HG02610 (cell line): Measurements from ENCODE around the gene CNTD1.

Experiments
- ATAC-seq: cut with Tn5 transposase; IDR thresholded peaks from one replicate; pipeline ENCODE4 v1.9.1; 2021; ENCODE audit warnings: mild to moderate bottlenecking, moderate library complexity; ENCODE audit not compliant: unreplicated experiment

The CNTD1 gene

GRCh38 chr17:42779304-42779935 is 19.2 kb upstream of the CNTD1 start:
- ATAC-seq: no peak

GRCh38 chr17:42779936-42780850 is 18.5 kb upstream of the CNTD1 start, which contains the start of gene WNK4:
WNK4 (plus strand) TSS chr17:42780610; CDS start chr17:42780699, 89 bp downstream.
- ATAC-seq: no peak

GRCh38 chr17:42780851-42781638 is 17.6 kb upstream of the CNTD1 start:
- ATAC-seq: no peak

- ATAC-seq: no peak
Observed at GRCh38 chr17:42781639-42782165, 17.0 kb upstream of the CNTD1 start.

GRCh38 chr17:42782166-42783061 is 16.2 kb upstream of the CNTD1 start:
- no peak for ATAC-seq

- ATAC-seq: no peak
Observed at GRCh38 chr17:42783062-42783790, 15.4 kb upstream of the CNTD1 start.

GRCh38 chr17:42783791-42784138 is 14.9 kb upstream of the CNTD1 start:
- ATAC-seq: no peak

- ATAC-seq: no peak
Observed at GRCh38 chr17:42784409-42784808, 14.3 kb upstream of the CNTD1 start.

GRCh38 chr17:42784811-42785592 is 13.7 kb upstream of the CNTD1 start:
- no peak for ATAC-seq

- no peak for ATAC-seq
Observed at GRCh38 chr17:42787266-42787665, 11.4 kb upstream of the CNTD1 start.

GRCh38 chr17:42791948-42792347 is 6.7 kb upstream of the CNTD1 start:
- ATAC-seq: no peak

- no peak for ATAC-seq
Observed at GRCh38 chr17:42792545-42792944, 6.1 kb upstream of the CNTD1 start.

- no peak for ATAC-seq
Observed at GRCh38 chr17:42795061-42795460, 3.6 kb upstream of the CNTD1 start.

- ATAC-seq: no peak
Observed at GRCh38 chr17:42795465-42795864, 3.2 kb upstream of the CNTD1 start.

GRCh38 chr17:42796066-42796758 is 2.4 kb upstream of the CNTD1 start:
- no peak for ATAC-seq

- ATAC-seq: no peak
Observed at GRCh38 chr17:42797067-42798007, 1.3 kb upstream of the CNTD1 start.

GRCh38 chr17:42798011-42798382 is 664 bp upstream of the CNTD1 start:
- no peak for ATAC-seq
